GM06990 (cell line): ENCODE data around the gene DNAH11.
"Not testable (repeated sequence)": the region's sequence is repeated elsewhere in the genome, so short reads cannot be mapped to it uniquely, and the experiment has no call there.

Experiments
- DNase-seq: peaks from one replicate; pipeline ENCODE4 v3.0.0-alpha.2; 2011; ENCODE audit not compliant: insufficient read length; ENCODE audit errors: extremely low read depth
- H3K27me3 ChIP-seq: replicated peaks from 2 replicates; pipeline ENCODE4 v1.6.0; 2011; ENCODE audit warnings: low read length; ENCODE audit not compliant: control insufficient read depth, insufficient read depth
- H3K36me3 ChIP-seq: 2 replicates; pipeline ENCODE4 v1.5.1; 2011; ENCODE audit warnings: low read length; ENCODE audit not compliant: control insufficient read depth, insufficient read depth
- H3K4me3 ChIP-seq: replicated peaks from 2 replicates; pipeline ENCODE4 v1.5.1; 2011; ENCODE audit warnings: low read depth, mild to moderate bottlenecking, control low read depth, low read length
- CTCF ChIP-seq: IDR thresholded peaks from 2 replicates; pipeline ENCODE4 v1.5.1; 2011; ENCODE audit warnings: low read length, control low read depth, mild to moderate bottlenecking, inconsistent platforms; ENCODE audit not compliant: insufficient read depth, poor library complexity, severe bottlenecking

The DNAH11 gene

GRCh38 chr7:21722371-21722770, 179.5 kb downstream of the DNAH11 start:
- peak; percentile 31 for TF ChIP-seq CTCF
- DNase-seq = no peak
- Histone ChIP-seq H3K36me3 (no peaks in the 10 kb centered on the region), H3K27me3 (no peaks in the 10 kb centered on the region), H3K4me3 (no peak overlapping the region)

DNA sequence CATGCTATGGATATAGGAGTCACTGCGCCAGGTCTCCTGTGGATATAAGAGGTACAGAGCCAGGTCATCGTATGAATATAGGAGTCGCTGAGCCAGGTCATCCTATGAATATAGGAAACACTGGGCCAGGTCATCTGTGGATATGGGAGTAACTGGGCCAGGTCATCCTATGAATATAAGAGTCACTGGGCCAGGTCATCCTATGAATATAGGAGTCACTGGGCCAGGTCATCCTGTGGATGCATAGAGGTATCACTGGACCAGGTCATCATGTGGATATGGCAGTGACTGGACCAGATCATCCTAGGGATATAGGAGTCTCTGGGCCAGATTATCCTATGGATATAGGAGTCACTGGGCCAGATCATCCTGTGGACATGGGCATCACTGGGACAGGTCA, 181.7 kb downstream of the DNAH11 start:
- TF ChIP-seq CTCF = no peak
- no peaks in the 10 kb centered on the region for H3K36me3 ChIP-seq
- DNase-seq = no peak
- no peak overlapping the region for H3K4me3 ChIP-seq
- H3K27me3 ChIP-seq = no peaks in the 10 kb centered on the region; the same call in 1 of the 2 replicates

- no peak for DNase-seq
- Histone ChIP-seq H3K27me3 (no peaks in the 10 kb centered on the region; the same call in none of the 2 replicates), H3K4me3 (no peak overlapping the region), H3K36me3 (no peaks in the 10 kb centered on the region)
- no peak for TF ChIP-seq CTCF
Observed at GRCh38 chr7:21730399-21730798, 187.6 kb downstream of the DNAH11 start.

GRCh38 chr7:21731977-21732376, 189.1 kb downstream of the DNAH11 start:
- DNase-seq = no peak
- no peak for TF ChIP-seq CTCF
- Histone ChIP-seq H3K36me3 (no peaks in the 10 kb centered on the region), H3K27me3 (no peaks in the 10 kb centered on the region; the same call in none of the 2 replicates), H3K4me3 (no peak overlapping the region)

DNA sequence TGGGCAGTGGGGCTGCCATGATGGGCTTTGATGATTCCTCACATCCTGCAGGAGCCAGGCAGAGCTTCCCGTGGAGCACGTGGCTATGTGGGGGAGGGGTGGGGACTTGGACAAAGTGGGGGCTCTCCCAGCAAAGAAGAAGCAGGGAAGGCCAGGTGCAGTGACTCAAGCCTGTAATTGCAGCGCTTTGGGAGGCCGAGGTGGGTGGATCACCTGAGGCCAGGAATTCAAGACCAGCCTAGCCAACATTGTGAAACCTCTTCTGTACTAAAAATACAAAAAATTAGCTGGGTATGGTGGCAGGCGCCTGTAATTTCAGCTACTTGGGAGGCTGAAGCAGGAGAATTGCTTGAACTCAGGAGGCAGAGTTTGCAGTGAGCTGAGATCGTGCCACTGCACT, 190.1 kb downstream of the DNAH11 start:
- H3K36me3 ChIP-seq, DNase-seq, H3K27me3 ChIP-seq, H3K4me3 ChIP-seq: not testable (repeated sequence)

- TF ChIP-seq CTCF = no peak
- H3K27me3 ChIP-seq = no peaks in the 10 kb centered on the region; the same call in 1 of the 2 replicates
Observed at GRCh38 chr7:21733837-21734236, 191.0 kb downstream of the DNAH11 start.

More at GRCh38 chr7:21733837-21734236, 191.0 kb downstream of the DNAH11 start:
- no peak for DNase-seq
- H3K36me3 ChIP-seq = no peaks in the 10 kb centered on the region
- no peak overlapping the region for H3K4me3 ChIP-seq
